ENCODE measurements around the gene PHF19.

The PHF19 gene

DNA sequence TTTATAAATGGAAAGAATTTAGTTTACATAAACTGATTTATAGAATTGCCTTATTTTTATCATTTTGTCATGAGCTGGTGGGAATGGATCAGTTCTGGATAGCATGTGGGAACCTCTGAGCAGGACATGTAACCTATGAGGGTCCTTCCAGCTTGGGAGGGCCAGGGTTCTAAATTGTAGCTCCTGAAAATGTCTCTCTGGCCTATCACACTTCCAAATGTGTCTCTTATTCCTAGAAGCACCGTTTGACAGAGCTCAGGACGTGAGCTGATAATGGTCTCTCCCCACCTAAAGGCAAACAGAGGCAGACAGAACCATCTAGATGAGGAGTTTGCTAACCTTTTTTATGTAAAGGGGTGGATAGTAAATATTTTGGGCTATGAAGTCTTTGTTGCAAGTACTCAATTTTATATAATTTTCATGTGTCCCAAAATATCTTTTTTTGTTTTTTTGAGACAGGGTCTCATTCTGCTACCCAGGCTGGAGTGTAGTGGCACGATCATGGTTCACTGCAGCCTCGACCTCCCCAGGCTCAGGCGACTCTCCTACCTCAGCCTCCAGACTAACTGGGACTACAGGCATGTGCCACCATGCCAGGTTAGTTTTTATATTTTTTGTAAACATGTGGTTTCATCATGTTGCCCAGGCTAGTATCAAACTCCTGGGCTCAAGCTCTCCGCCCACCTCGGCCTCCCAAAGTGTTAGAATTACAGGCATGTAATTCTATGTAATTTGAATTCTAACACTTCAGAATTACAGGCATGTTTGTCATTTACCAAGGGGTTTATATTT lies 45.6 kb upstream of the PHF19 start:
- no peak for DNase-seq (ENCODE audit: low read depth, low spot score)
- POLR2A ChIA-PET, result no interaction called here
- no peak for TF ChIP-seq CTCF (IDR thresholded peaks at IDR 0.05; ENCODE audit: insufficient read depth, low read length, missing control alignments)
- CTCF ChIA-PET, result interaction anchor here (1.4 to 2.7 kb wide), 3 partner anchors 9 to 166 kb away, joined by 5 to 10 read pairs (median 8); no protein-coding TSS in a partner anchor
- H3K4me3 ChIP-seq (ENCODE audit: low read depth, low read length), result no peak overlapping the region

GRCh38 chr9:120921661-120922181 lies 44.7 kb upstream of the PHF19 start:
- TF ChIP-seq CTCF (IDR thresholded peaks at IDR 0.05; ENCODE audit: insufficient read depth, low read length, missing control alignments), result no peak
- no peak for DNase-seq (ENCODE audit: low read depth, low spot score)
- H3K4me3 ChIP-seq (ENCODE audit: low read depth, low read length), result no peak overlapping the region
- CTCF ChIA-PET, result interaction anchor here (2.2 to 2.7 kb wide), 2 partner anchors 15 to 166 kb away, joined by 8 to 10 read pairs; no protein-coding TSS in a partner anchor
- POLR2A ChIA-PET, result no interaction called here

DNA sequence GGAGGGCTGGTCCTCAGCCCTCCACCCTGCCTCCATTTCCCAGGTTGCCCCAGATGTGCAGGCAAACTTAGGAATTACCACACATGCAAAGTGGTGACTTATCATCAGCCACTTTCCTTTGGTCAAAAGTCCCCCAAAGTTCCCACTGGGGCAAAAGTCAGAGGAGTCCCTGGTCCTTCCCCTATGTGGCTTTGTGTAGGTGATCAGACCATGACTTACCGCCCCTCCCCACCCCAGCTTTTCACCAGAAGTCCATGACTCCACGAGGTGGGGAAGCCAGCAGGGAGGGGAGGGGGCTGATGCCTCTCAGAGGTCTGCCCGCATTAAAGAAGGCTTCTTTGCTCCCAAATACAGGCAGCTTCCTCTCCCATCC lies 43.8 kb upstream of the PHF19 start:
- ChIA-PET POLR2A (no interaction called here), CTCF (interaction anchor here (1.4 kb wide), 1 partner anchor 16 kb away, joined by 4 read pairs; no protein-coding TSS in a partner anchor)
- no peak for DNase-seq (ENCODE audit: low read depth, low spot score)

DNA sequence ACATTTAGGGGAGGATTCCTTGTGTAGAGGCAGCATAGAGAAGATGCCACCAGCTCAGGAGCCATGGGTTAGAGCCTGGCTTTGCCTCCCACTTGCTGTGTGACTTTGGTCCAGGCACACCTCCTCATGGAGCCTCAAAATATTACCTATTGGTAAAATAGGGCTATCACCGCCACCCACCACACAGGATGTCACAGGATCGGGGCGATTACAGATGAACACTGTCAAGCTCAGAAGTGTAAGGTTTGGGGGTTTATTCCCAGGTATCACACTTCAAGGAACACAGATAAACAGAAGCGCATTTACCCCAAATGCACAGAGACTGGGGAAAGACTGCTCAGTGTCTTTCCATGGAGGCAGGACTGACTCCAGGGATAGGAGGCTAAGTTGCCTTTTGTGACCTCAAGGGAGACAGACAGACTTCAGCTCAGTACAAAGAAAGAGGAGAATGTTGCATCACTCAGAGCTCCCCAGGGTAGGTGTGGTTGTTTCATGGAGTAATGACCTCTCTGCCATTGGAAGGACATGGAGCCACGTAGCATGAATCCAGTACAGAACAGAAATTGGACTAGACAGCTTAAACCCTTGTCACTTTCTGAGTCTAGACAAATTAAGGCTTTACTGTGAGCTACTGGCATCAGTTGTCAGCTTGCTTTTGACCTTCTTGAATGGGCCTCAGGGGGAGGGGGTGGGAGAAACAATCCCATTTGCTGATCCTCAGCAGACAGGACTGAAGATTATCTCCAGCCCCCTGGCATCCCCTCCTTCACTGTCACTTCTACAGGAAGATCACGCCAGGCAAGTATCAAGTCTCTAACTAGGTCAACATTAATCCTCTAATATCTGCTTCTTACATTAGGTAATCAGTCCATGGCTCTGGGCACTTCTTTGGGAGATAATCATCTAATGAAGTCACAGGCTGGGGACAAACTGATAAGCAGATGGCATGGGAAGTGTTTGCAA lies 43.1 kb upstream of the PHF19 start:
- no peak for DNase-seq (ENCODE audit: low read depth, low spot score)
- ChIA-PET CTCF (interaction anchor here (0.6 to 1.4 kb wide), 4 partner anchors 15 to 23 kb away, joined by 3 to 4 read pairs (median 4); no protein-coding TSS in a partner anchor), POLR2A (interaction anchor here (0.7 kb wide), 1 partner anchor 43 kb away, joined by 3 read pairs; the partner anchor contains the start of gene PHF19)
- H3K4me3 ChIP-seq (ENCODE audit: low read depth, low read length), result no peak overlapping the region
- no peak for TF ChIP-seq CTCF (IDR thresholded peaks at IDR 0.05; ENCODE audit: insufficient read depth, low read length, missing control alignments)

More for the DNA sequence above, 43.8 kb upstream of the PHF19 start:
- no peak overlapping the region for H3K4me3 ChIP-seq (ENCODE audit: low read depth, low read length)
- no peak for TF ChIP-seq CTCF (IDR thresholded peaks at IDR 0.05; ENCODE audit: insufficient read depth, low read length, missing control alignments)

DNA sequence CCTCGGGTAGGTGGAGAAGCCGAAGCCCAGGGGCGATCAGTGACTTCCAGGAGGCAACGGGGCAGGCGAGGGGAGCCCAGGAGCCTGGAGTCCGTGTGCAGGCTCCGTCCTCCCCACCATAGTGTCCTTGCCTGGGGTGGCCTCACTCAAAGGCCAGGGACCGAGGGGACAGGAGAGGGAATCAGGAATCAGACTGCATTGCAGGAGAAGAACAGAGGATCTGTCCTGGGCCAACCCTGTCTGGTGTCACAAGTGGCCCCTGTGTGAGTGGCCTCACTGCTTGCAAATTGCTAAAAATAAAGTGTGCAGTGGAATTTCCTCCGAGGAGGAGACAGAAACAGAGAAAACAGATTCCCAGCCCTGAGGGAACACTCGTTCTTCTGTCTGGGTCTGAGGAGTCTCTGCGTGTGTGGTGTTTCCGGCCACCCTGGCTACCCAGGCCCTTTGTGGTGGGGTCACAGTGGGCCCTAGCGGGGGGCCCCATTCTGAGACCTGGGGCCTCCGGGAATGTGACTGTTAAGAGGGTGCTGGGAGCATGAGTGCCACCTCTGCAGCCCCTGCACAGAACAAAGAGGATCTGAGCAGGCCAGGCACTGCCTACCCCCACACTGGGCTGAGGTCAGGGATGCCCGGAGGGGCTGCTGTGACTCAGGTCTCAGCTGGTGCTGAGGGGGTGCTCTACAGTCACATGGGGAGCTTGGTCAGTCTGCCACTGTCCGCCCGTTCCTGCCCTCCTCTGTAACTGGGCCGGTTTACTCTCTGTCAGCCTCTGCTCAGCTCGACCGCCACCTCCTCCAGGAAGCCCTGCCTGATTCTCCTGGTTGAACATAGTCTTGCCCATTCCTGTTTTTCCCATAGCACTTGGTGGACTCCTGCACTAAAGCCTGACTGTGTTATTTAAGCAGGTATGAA lies 42.2 kb upstream of the PHF19 start:
- CTCF ChIA-PET, result interaction anchor here (0.6 to 1.4 kb wide), 4 partner anchors 16 to 22 kb away, joined by 3 to 4 read pairs (median 4); no protein-coding TSS in a partner anchor
- POLR2A ChIA-PET, result no interaction called here
- H3K4me3 ChIP-seq (ENCODE audit: low read depth, low read length), result no peak overlapping the region
- no peak for DNase-seq (ENCODE audit: low read depth, low spot score)
- TF ChIP-seq CTCF (IDR thresholded peaks at IDR 0.05; ENCODE audit: insufficient read depth, low read length, missing control alignments), result no peak

Data from AG04449 (cell line).